HG02588 (cell line): ENCODE measurements around the gene ZNF341.
"Not testable (repeated sequence)": the region's sequence is repeated elsewhere in the genome, so short reads cannot be mapped to it uniquely, and the experiment has no call there.

Experiments
- ATAC-seq: cut with Tn5 transposase; IDR thresholded peaks from one replicate; pipeline ENCODE4 v1.9.1; 2021; ENCODE audit warnings: mild to moderate bottlenecking, moderate library complexity; ENCODE audit not compliant: unreplicated experiment

ZNF341 gene

DNA sequence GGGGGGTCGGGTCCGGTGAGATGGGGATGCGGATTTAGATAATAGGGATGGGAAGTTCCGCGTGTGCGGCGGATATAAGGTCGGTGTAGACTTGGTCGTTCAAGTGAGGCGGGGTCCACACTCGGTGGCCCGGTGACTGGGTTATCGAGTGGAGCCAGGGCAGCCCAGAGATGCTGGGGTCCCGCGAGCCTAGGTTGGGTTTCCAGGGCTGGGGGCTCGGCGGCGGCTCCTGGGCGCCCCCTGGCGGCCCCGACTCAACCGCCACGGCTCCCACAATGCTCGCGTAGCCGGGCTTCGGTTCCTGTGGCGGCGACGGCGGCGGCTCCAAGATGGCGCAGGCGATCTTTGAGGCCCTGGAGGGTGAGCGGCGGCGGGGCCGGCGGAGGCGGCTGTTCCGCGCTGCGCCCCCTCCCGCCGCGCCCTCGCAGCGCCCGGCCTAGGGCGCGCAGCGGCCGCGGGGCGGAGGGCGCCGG, at the start of gene ZNF341:
ZNF341 (plus strand) TSS at position 304 of the 473 bp plus-strand sequence; CDS start at position 330, 26 bp downstream.
- peak; percentile 81 for ATAC-seq

DNA sequence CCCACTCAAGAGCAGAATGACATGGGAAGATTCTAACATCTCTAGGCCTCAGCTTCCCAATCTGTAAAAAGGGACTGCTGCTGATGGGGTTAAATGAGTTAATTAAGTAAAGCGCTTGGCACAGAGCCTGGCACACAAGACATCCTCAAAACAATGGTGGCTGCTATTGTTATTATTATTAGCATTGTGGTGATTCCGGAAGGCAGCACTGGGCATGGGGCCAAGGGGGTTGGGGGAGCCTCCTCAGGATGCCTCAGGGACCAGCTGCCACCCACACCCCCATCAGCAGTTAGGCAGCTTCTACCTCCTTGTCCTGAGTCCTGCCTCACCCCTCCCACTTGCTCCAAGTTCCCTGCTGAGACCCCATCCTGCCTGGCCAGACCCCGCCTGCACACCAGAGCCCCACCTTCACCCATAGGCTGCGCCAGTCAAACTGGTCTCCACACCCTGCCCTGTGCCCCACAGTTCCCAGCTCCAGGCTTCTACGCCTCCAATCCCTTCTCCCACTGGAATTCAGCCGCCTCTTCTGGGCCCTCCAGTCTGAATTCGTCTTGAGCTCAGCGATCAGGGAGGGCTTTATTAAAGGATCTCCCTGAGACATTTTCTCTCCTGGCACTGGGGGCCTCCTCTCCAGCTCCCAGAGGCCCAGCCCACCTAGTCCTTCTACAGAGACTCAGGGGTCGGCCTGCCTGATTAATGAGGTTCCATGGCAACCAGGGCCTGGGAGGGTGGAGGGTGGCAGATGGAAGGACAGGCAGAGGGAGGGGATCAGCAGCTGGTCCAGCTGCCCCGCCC, 47.1 kb upstream of the ZNF341 start:
- no peak for ATAC-seq

DNA sequence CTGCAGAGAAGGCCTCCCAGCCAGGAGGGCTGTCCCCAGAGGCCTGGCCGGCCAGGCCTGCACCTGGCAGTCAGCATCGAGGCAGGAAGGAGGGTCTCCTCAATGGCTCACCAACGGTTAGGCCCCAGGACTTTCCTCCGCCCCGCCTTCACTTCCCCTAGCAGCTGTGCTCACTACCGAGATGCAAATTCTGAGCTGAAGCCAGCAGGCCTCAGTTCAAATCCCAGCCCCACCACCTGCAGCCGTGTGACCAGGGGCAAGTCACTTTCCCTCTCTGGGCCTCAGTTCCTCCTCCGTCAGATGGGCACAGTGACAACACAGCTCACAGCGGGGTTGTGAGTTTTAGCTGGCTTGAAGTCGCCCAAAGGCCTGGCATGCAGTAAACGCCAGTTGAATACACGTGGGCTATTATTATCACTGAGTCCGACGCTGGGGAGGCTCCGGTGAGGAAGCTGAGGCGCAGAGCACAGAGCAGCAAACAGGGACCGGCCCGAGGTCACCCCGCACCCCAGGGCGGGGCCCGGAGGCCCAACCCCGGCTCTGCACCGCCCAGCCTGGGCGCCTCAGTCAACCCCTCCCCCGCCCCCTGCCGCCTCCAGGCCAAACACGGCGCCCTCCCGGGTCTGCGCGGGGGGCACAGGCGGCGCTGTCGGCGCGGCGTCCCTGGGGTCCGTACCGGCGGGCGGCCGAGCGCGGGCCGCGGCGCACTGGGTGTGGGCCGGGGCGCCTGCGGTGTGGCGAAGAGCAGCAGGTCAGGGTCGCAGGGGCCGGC, 46.3 kb upstream of the ZNF341 start:
- ATAC-seq, result peak; percentile 43

DNA sequence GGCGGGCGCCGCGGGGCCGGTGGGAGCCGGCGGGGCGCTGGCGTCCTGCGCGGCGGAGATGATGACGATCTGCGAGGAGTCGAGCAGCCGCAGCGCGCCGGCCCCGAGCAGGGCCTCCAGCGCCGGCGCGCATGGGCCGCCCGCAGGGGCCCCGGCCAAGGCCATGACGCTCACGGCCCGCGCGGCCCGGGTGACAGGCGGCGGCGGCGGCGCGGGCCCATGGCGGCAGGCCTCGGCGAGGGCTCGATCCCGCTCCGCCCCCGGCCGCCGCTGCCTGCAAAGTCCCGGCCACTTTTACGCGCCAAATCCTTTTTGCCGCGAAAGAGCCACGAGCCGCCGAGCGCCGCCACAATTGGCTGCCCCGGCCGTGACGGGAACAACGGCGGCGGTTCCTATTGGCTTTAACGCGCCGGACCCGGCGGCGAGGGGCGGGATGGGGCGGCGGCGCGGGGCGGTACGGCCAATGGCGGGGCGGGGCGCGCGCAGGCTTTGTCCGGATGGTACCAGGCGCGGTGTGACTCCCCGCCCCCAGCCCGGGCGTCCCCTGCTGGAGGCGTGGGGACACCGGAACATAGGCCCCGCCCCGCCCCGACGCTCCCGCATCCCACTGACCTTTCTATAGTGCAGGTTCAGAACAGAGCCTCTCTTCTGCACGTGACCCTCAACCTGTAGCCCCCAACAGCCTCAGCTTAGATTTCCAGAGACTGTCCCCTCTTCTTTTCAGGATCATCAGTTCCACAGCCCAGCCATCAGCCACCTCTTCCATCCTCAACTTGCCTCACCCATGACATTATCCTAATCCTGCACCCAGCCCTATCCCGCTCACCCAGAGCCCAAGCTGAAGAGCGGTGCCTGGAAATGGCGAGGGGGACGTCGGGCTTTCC, 45.5 kb upstream of the ZNF341 start, which contains the start of gene E2F1:
E2F1 (minus strand) TSS at position 286 of the 884 bp plus-strand sequence; CDS start at position 165, 121 bp downstream.
- peak; percentile 84 for ATAC-seq

DNA sequence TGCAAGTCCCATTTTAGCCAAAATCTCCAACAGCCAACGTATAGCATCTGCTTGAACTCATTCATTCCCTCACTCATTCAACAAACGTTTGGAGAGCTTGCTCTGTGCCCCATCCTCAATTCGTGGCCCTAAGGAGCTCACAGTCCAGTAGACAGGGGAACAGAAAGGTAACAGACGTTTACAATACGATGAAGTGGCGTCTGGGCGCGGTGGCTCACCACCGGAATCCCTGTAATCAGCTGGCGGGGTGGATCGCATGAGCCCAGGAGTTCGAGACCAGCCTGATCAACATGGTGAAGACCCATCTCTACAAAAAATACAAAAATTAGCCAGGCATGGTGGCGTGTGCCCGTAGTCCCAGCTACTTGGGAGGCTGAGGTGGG, 44.8 kb upstream of the ZNF341 start:
- ATAC-seq, result no peak

DNA sequence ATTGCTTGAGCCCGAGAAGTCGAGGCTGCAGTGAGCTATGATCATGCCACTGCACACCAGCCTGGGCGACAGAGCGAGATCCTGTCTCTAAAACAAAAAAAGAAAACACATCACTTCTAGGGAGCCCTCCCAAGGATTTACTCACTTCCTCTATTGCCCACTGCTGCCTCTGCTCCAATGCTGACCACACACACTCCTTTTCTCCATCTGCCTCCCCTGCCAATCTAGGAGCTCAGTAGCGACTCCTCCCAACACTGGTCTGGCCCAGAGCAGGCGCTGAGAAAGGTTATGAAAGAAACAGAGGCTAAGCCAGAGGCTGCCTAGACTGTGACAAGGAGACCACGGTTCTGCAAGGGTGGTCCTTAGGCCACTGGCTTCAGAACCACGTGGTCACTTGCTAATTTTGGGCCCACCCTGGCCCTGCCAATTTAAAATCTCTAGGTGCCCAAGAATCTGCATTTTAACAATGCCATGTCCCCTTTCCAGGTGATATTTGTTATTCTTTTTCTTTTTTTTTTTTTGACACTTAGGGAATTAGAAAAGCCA, 44.4 kb upstream of the ZNF341 start:
- ATAC-seq, result no peak

DNA sequence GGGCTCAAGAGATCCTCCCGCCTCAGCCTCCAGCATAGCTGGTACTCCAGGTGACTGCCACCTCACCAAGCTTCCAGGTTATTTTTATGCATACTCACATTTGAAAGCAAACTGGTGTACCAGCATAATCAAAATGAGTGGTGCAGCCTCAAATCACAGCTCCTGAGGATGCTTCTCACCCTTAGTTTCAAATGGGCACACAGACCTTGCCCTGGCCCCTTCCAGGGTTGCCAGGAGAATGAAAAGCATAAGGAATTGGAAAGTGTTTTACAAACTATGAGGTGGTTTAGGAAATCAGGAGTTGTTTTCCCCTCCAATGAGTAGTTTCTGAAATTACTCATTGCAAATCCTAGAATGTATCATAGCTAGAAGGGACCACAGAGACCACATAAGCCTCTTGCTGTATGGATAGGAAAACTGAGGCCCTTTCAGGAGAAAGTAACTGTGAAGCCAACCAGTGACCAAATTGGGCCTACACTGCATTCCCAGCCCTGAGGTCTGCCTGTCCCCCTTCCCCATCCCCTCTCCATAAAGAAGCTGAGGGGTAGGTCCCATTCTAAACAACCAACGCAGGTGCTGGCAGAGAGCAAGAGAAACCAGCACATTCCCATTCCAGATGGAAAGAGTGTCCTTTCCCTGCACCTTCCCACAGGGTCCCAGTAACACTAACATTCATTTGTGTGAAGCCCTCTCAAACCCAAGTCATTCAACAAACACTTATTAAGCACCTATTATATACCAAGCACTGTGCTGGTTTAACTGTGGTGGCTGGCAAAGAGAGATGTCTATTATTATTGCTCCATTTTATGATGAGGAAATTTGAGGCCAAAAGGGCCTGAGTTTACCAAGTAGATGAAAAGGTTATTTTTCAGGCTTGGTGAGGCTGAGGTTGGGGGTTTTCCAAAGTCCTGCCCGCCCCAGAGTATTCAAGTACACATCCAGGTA, 43.5 kb upstream of the ZNF341 start:
- ATAC-seq, result no peak

DNA sequence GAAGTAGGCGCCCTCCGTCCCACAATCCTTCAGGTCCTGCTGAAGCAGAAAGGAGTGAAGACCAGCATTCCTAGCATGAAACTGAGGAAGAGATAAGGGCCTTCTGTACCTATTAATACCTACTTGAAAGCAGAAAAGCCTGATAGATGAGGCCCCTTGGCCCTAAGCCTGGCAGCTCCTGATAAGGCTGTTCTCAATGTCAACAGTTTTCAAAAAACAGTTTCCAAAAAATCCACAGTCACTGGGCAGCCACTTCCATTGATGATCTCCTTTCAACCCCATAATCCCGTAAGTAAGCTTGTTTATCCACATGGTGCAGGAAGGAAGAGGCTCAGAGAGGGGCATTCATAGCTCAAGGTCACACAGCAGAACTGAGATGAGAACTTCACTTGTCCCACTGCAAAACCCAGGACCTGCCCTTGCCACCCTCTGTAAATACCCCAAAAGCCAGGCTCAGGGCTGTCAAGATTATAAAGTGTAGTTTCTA, 42.8 kb upstream of the ZNF341 start:
- ATAC-seq, result no peak

DNA sequence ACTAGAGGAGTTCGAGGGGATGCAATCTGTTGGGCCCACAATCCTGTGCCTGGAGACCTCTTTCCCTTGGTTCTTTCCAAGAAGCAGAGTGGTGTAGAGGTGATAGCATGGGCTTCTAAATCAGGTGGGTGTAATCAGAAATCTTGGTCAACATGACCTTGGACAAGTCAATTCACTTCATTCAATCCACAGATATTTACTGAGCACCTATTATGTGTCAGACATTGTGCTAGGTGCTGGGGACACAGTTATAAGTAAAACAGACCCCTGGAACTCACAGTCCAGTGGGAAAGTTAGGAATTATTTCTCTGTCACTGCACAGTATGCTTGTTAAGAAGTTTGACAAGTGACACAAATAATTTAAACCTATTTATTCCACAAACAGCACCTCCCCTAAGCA, 42.3 kb upstream of the ZNF341 start:
- no peak for ATAC-seq

DNA sequence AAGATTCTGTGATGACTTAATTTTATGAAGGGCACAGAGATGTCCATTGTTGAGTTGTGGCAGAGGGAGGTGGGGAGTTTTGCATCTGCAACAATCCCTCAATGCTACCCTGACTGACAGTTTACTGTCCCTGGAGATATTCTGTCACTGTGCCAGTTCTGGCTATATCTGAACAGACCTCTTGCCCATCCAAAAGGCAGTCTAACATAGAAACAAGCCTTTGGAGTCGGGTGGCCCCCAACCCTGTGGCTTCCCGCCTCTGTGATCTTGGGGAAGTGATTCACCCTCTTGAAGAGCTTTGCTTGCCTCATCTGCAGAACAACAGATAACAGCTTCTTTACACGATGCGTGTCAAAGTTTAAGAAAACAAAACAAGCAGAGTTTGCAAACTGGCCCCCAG, 41.8 kb upstream of the ZNF341 start:
- no peak for ATAC-seq

DNA sequence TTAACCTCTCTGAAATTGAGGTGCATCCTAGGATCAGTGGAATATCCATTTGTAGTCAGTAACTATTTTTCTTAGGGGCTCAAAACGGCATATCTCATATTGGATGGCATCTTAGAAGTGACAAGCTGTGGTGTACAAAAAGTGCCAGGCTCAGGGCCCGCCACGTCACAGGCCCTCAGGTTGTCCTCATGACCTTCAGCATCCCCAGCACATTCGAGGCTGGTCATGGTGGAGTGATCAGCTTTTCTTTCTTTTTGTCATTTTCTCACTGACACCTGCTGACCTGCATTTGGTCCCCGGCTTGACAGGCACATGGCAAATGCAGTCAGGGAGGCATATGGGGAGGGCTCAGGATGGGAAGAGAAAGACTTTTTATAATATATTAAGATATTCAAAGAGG, 38.5 kb upstream of the ZNF341 start:
- no peak for ATAC-seq

DNA sequence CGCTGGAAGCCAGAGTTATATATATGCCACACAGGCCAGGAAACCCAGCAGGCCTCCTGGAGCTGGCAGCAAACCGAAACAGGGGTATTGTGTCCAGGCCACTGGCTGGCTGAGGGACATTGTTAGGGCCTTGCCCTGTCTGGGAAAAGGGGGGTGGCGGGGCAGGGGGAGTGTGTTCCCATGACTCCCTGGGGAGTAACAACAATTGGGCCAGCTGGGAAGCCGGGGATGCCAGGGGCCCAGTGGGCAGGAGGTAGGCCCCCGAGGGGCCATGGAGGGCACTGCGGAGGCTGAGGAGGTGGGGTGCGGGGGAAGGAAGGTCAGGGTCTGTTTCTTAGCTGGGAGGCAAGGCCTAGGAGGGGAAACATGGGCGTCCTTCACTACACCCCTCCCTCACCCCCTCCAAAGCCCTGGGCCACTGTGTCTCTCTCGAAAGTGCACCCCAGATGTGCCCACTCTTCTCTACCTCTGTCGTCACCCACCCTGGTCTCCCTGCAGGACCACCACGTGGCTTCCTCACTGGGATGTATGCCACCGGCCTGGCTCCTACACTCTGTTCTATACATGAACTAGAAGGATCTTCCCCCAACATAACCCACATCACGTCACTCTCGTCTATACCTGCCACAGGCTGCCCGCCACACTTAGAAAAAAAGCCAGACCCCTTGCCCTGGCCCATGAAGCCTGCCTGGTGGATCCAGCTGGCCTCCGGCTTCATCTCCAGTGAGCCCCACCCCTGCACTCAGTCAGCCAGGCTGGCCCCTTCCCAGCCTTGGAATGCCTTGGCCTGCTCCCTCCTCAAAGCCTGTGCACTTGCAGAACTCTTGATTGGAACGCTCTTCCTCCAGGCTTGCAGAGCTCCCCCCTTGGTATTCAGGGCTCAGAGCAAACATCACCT, 37.8 kb upstream of the ZNF341 start:
- ATAC-seq, result no peak

DNA sequence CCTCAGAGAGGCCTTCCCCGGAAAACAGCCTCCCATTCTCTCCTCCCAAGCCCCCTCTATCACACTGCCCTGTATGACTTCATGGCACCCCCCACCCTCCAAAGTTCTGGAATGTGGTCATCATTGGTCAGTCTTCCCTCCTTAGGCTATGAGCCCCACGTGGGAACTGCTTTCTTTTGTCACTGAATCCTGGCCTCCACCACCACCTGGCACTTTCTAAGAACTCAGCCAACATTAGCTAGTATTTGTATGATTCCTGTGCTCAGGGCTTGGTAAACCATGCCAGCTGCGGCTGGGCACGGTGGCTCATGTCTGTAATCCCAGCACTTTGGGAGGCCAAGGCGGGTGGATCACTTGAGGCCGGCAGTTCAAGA, 37.2 kb upstream of the ZNF341 start:
- ATAC-seq, result no peak

DNA sequence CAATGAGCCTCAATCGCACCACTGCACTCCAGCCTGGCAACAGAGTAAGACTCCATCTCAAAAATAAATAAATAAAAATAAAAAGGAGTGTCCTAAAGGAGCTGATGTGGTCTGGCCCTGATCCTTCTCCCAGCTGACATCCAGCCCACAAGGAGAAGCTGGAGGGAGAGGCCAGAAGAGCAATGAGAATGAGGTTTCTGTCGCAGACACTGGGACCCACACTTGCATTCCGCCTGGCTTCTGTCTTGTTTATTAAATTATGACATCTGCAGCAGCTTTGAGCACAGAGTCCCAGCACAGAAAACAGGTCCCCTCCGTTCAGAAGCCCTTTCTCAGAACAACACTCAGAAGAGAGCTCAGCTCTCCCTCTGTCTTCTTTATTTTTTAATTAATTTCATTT, 35.3 kb upstream of the ZNF341 start:
- no peak for ATAC-seq

DNA sequence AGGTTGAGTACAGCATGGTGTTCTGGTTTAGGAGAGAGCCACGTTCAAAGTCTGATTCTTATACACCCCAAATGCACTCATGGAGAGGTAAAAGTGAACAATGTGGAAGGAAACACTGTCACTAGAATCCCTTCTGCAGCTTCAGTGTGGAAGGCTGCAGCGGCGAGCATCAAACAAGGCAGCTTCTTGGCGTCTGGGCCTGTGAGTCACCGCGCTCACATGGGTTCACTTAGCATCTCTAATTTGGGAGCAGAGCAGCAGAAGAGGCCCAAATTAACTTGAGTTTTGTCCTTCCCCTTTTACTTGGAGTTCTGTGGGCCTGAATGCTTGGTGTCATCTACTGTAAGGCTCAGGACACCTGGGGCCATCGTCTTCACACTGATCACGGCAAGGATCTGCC, 34.7 kb upstream of the ZNF341 start:
- no peak for ATAC-seq

DNA sequence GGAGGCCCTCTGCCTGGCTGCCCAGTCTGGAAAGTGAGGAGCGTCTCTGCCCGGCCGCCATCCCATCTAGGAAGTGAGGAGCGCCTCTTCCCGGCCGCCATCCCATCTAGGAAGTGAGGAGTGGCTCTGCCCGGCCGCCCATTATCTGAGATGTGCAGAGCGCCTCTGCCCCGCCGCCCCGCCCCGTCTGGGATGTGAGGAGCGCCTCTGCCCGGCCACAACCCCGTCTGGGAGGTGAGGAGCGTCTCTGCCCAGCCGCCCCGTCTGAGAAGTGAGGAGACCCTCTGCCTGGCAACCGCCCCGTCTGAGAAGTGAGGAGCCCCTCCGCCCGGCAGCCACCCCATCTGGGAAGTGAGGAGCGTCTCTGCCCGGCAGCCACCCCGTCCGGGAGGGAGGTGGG, 32.8 kb upstream of the ZNF341 start:
- ATAC-seq, result not testable (repeated sequence)

DNA sequence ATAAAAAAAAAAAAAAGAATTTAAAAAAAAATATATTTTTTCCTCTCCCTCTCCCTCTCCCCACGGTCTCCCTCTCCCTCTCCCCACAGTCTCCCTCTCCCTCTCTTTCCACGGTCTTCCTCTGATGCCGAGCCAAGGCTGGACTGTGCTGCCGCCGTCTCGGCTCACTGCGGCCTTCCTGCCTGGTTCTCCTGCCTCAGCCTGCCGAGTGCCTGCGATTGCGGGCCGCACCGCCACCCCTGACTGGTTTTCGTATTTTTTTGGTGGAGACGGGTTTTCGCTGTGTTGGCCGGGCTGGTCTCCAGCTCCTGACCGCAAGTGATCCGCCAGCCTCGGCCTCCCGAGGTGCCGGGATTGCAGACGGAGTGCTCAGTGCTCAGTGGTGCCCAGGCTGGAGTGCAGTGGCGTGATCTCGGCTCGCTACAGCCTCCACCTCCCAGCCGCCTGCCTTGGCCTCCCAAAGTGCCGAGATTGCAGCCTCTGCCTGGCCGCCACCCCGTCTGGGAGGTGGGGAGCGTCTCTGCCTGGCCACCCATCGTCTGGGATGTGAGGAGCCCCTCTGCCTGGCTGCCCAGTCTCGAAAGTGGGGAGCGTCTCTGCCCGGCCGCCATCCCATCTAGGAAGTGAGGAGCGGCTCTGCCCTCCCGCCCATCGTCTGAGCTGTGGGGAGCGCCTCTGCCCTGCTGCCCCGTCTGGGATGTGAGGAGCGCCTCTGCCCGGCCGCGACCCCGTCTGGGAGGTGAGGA, 30.9 kb upstream of the ZNF341 start:
- not testable (repeated sequence) for ATAC-seq
